NCI-H2171 treated with DMSO at 0.1 percent for 48 hours (cell line): ENCODE measurements around the gene ROM1.
"Not testable (repeated sequence)": the region's sequence is repeated elsewhere in the genome, so short reads cannot be mapped to it uniquely, and the experiment has no call there.

ENCODE experiments used
- DNase-seq: peaks from one replicate; lab custom pipeline; 2025; lab: John Stamatoyannopoulos, UW

Gene ROM1, protein sequence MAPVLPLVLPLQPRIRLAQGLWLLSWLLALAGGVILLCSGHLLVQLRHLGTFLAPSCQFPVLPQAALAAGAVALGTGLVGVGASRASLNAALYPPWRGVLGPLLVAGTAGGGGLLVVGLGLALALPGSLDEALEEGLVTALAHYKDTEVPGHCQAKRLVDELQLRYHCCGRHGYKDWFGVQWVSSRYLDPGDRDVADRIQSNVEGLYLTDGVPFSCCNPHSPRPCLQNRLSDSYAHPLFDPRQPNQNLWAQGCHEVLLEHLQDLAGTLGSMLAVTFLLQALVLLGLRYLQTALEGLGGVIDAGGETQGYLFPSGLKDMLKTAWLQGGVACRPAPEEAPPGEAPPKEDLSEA

DNA sequence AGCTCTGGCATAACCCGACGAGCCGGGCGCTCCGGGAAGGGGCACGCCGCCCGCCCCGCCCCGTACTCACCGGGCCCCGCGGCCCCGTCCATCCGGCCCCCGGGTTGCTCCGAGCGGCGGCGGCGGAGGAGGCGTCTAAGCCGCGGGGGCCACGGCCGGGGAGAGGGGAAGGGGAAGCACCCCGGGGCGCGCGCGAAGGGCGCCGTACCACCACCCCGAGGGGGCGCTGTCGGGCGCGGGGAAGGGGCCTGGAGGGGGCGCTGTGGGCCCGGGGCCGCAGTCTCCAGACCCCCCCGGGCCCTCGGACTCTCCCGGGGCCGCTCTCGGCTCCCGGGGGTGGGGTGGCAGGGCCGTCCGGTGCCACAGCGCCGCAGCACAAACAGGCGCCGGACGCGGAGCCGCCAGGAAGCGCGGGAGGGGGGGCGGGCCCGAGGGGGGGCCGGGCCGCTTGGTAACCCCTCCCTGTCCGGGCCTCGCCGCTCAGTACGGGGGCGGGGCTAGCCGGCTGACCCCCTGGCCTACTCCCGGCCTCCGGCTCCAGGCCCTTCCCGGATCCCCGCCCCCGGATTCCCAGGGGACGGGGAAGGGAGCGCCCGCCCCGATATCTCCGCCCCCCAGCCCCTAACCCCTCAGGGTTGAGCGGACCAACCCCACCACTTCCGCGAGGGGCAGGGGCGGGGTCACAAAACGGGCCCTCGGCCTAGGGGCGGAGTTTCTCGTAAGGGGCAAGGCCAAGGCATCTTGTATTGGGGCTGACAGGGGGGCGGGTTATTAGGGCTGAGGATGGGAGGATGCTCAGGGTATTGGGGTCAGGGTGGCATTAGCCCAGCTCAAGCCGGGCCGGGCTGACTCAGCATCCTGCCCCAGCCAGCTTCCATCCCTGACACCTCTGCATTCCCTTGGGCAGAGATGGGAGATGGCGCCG lies at the start of gene ROM1, which contains the start of gene EML3:
ROM1 (plus strand) TSS at position 892 of the 925 bp plus-strand sequence; CDS start at position 917, 25 bp downstream.
EML3 (minus strand) TSS at position 410 of the 925 bp plus-strand sequence; CDS start at position 92, 318 bp downstream.
- peak; percentile 41 for DNase-seq

DNA sequence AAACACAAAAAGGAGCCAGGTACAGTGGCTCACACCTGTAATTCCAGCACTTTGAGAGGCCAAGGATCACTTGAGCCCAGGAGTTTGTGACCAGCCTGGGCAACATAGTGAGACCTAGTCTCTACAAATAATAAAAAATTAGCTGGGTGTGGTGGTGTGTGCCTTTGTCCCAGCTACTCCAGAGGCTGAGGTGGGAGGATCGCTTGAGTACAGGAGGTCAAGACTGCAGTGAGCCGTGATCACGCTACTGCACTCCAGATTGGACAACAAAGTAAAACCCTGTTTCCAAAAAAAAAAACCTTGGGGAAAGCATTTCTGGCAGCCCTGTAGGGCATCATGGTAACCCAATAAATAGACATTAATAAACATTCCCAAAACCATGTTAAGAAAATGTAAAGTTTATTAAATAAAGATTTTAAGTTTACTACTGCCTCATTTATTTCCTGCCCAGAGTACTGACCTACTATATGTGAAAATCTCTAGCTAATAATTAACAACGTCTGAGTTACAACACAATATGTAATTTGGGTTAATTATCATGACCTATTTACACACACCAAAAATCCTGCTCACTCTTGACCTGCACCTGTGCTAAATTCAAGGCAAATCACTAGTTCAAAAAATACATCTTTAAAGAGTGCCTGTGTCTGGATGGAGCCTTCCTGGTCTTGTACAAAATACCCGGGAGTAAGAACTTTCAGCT lies 47.8 kb upstream of the ROM1 start:
- no peak for DNase-seq

DNA sequence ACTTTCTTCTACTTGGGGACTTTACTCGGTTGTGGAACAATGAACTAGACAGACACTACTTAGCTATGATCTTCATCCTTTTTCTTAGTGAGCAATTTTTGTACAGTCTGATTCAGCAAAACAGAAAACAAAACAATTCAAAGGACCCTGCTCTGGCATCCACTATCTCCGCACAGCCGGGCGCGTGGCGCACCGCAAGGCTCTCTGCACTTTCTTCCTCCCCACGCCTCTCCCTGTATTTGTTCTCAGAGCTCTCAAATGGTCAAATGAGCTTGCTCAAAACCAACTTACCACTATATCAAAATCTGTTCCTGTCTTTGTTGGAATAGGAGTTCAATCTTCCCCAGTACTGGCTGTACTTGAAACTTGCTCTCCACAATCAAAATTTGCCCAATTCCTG lies 46.8 kb upstream of the ROM1 start:
- DNase-seq: no peak

DNA sequence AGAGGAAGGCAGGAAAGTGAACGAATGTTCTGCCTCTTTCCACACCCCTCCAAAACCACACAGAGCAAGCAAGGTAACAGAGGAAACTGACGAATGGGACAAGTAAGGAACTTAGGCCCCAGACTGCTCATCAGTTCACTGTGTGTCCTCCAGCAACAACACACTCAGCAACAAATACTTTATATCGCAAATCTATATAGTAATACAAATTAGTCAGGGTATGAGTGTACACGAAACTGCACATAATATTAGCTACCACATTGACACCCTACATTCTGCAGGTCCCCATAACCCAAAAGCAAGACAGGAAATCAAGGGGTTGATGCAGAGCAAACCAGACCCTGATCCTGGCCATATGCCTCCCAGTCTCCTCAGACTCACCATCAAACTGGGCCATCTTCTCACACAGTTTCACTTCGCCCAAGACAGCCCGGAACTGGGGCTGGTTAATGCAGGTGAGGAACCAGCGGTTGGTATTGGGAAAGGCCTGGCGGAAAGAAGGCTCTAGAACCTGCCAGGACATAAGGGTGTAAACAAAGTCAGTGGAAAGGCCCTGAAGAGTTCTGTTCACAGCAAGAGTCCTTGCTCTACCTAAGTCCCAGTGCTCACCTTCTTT lies 45.9 kb upstream of the ROM1 start:
- no peak for DNase-seq

DNA sequence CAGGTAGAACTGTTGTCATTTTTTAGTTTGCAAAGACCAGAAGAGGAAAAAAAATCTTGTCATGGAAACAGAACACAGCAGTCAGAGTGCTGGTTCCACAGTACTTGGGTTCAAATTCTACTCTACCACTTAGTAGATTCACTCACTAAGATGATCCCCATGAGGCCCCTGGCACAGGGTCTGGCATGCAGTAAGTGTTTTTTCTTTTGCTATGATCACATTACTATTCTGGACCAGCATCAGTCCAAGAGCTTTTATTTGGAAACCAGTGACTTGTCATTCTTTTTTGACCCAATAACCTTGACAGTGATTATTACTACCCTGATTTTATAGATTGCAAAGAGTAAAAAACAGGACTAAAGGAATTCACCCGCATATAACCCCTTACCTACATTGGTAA lies 43.4 kb upstream of the ROM1 start:
- no peak for DNase-seq

DNA sequence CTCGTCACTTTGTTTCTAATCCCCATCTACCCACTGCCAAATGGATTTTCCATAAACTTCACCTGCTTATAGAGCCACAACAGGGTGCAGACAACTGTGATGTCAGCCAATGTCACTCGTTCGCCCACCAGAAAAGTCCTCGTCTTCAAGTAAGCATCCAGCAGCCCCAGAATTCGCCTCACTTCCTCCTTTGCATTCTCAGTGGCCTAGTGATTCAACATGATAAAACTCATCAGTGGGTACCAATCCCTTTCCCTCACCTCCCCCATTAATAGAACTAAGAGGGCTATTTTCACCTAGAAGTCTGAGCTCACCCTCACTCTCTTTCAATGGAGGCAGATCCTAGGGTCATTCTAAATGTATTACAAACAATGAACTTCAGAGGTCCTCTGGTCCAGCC lies 42.2 kb upstream of the ROM1 start:
- DNase-seq: not testable (repeated sequence)

DNA sequence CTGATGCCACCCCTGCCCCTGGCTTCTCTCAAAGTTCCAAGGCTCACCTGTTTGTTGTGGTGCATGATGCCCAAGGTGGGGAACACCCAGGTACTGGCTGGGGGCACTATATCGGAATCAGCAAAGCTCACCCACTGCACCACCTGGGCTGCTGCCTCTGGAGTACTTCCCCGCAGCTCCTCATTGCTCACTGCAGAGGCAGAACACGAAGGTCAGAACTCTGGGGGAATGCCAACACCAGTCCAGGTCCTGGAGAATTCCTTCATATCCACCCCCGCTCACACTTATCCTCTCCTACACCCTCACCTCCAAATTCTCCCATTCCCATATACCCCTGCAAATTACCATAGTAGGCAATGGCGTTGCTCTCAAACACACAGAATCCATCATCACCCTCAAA lies 41.6 kb upstream of the ROM1 start:
- not testable (repeated sequence) for DNase-seq

DNA sequence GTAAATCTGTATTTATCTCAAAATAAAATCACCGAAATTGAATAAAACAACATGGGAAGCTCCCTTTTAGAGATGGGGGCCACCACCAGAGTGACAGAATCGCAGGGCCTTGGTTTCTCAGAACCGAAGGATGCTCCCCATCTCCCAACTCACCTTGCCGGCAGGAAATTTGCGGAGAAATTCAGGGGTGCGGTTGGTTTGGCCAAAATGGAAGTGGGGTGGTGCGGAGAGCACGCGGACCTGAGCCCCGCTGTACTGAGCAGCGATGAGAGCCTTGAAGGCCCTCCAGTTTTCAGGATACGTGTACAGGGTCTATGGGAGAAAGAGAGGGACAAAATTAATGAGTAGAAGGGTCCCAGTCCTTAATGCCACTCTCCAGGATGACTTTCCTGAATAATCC lies 40.6 kb upstream of the ROM1 start:
- no peak for DNase-seq

DNA sequence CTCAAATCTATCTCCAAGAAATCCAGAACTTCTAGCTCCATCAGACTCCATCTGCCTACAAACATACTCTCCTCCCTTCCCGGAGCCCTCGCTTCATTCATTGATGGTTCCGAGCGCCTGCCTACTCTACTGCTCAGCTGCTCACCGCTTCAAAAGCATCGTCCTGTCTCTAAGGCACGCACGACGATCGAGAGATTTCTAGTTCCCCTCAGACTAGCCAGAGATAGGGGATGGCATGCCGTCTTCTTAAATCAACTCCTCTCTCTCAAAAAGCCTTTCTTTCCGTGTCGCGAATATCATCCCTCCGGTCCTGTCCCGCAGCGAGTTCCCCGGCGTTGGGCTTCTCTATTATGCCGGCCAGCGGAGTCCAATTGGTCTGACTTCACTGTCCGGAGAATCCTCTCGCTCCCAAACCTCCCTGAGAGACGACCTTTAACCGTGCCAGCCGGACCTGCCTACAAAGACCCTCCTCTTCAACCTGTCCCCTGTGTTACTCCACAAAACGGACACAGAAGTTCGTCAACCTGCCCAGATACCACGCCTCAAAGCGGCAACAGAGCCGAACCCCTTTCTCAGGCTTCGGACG lies 40.0 kb upstream of the ROM1 start:
- peak; percentile 38 for DNase-seq

DNA sequence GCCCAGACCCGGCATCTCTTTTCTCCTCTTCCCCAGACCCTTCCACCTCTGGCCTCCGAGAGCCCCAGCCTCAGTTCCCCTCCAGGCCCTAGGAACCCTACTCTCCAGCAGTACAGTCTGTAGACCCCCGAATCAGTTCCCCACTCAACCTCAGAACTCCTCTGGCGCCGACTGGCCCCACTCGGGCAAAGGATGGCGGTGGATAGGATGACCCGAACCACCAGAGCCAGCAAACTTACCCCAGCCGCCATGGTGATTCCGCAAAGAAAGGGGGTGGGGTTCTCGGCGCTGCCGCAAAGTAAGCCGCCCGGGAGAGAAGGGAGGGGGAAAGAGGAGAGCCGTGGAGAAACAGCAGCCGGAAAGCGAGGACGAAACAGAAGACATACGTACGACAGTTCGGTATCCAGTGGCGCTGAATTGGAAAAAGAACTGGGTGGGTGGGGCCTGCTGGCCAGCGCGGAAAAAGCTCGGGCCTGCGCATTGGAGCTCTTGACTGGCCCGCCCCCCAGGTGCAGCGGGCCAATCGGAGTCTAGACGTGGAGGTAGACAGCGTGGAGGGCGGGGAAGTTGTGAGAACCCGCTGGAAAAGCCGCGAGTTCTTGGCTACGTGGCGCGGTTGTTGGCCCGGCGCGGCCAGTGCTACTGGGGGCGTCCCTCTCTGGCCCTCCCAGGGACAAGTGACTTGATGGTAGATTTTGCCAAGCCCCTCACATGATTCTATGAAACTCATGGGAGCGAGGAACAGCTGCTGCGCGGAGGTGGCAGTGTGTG lies 39.3 kb upstream of the ROM1 start, which contains the start of gene EEF1G:
EEF1G (minus strand) TSS at position 300 of the 771 bp plus-strand sequence; CDS start at position 251, 49 bp downstream.
- peak; percentile 100 for DNase-seq

DNA sequence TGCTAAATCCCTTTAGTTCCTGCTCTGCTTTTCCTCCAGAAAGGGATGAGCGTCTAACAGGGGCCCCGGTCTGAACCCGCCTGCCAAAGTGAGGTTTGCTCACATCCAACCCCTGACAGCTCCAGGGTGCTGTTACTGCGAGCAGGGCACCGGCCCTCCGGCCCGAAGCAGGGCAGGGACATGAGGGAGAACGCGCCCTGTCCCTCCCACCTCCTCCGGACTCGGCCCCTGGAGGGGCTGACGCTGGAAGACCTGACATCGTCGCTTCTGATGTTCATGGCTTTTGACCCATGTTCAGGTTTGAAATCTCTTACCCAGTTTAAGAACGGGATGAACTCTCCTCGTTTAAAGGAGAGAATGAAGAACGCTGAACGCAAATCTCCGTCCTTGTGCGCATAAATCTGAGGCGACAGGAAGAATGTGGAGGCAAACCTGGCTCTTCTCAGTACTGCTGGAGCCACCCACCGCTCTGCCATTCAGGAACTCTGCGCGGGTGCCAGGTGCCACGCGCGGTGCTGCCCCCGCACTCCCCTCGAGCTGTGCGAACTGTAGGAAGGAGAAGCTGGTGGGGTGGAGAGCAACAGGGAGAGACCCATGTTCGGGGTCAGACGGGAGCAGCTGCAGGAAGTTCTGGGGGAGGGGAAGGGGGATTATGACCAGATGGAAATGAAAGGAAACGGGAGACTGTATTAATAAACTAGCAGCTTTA lies 38.5 kb upstream of the ROM1 start:
- DNase-seq: peak; percentile 43

DNA sequence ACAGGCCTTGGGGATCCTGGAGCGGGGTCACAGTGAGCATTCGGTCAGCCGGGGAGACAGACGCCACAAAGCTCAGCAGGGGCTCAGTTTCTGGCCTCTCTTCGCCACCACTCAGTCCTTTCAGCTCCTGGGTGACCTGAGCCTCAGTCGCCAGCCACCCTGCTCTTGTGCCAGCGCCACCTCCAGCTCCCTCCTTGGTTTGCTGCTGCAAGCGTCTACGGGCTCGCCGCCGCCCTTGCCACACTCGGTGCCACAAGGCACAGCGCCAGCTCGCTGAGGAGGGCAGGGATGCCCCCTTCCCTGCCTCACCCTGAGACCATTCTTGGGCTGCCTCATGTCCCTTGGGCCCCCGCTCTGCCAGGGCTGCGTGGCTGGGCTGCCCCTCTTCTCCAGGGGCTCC lies 37.9 kb upstream of the ROM1 start:
- DNase-seq: no peak

DNA sequence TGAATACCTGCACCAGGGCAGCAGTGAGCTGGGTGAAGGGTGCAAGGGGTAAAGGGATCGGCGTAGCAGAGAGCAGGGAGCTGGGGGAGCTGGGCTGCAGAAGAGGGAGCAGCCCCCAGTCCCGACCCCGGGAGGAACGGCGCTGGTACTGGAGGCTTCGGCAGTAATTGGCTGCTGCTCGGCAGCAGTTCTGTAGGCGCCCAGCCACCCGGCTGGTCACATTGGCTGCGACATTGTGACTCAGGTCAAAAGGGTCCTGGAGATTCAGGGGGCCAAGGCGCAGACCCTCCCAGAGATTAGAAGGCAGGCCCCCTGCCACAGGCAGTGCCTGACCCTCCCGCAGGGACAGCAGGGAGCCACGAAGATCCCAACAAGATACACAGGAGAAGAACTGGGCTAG lies 37.2 kb upstream of the ROM1 start:
- no peak for DNase-seq

DNA sequence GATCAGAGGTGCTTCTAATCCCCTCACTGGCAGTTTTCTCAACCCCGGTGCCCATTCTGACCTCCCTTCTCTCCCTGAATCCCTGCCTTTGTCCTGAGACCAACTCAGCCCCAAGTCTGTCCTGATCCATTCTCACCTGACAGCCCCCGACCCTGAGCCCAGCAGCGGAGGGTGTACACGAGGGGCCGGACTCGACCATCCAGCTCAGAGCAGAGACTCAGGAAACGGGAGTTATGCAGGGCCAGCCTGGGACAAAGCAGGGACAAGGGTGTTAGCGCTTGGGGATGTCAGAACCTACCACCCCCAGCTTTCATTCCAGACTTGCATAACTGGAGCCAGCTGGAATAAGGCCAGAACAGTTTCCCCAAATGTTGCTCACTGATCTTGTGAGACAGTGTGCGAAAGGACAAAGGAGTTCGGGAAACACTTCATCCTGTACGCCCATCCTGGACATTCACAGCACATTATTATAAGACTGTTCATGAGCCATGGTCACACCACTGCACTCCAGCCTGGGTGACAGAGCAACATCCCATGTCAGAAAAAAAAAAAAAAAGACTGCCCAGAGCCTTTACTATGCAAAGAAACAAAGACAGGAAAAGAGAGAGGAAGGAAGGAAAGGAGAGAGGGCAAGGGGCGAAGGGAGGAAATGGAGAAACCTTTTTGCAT lies 35.9 kb upstream of the ROM1 start:
- DNase-seq: no peak

DNA sequence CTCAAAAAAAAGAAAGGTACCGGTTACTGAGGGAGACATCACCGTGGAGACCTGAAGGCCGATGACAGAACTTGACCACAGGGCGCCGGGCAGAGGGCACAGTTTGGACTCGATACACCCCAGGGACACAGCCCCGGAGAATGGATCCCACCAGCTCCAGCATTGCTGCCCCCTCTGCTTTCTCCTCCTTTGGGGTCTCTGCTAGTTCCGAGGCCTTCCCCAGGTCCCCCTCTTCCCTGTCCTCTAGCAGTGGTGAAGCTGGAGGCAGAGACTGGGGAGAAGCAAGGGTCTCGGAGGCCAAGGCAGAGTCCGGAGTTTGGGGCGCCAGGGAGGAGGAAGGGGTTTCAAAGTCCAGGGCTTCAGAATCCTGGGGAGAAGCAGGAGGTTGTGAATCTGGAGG lies 34.5 kb upstream of the ROM1 start:
- no peak for DNase-seq

DNA sequence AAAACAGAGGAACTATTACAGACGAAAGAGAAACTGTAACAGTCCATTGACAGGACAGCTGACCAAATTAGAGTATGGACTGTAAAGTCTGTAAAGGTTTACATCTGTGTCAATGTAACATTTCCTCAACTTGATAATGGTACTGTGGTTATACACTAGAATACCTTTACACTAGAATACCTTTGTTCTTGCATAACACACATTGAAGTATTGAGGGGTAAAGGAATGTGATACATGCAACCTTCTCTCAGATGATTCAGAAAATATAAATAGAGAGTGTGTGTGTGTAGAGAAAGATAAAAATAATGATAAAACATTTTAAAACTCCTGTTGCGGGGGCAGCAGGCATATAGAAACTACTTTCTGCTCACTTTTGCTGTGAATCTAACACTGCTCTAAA lies 33.8 kb upstream of the ROM1 start:
- no peak for DNase-seq

DNA sequence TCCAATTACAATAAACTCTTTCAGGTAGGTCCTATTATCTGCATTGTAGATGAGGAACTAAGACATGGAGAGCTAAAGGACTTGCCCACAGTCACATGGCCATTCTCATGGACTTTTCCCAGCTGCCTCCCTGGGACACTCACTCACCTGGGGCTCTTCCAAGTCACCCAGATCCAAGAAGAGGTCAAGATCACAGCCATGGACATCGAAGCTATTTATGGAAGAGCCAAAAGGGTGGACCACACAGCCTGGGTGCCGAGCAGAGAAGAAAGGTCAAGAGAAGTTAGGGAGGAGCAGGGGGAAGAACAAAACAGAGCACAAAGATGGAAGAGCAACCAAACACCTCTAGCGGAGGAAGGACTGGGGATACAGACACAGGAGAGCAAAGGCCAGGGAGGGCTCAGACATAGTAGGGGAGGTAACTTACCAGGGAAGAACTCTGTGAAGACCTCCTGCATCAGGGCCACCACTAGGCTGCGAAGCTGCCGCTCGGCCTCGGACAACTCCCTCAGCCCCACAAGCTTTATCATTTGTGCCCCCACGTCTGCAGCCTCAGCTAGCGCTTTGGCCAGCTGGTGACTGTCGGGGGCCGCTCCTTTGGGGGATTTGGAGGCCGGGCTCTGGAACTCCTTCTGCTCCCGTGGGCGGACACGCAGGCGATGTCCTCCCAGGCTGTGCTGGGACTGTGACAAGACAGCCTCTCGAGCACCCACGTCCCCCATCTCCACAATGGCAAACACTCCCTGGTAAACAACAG lies 31.9 kb upstream of the ROM1 start:
- no peak for DNase-seq

DNA sequence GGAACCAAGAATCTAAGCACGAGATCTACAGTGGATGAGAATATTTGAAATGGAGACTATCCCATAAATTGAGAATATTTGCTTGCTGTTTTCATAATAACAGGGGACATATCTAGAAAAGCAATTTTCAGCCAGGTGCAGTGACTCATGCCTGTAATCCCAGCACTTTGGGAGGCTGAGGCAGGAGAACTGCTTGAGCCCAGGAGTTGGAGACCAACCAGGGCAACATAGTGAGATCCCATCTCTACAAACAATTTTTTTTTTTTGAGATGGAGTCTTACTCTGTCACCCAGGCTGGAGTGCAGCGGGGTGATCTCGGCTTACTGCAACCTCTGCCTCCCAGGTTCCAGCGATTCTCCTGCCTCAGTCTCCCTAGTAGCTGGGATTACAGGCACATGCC lies 31.3 kb upstream of the ROM1 start:
- DNase-seq: not testable (repeated sequence)

DNA sequence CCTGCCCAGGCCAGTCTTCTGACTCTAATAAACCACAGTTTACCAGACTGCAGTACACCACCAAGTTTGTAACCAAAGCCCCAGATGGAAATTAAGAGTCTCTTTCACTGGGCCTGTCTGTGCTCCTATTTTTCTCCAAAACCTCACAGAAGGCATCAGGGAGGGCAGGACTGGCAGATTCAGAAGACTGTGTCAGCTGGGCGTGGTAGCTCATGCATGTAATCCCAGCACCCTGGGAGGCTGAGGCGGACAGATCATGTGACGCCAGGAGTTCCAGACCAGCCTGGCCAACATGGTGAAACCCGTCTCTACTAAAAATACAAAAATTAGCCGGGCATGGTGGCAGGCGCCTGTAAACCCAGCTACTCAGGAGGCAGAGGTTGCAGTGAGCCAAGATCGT lies 27.7 kb upstream of the ROM1 start:
- DNase-seq: not testable (repeated sequence)
